RPMI8226 (cell line): ENCODE results near the gene COQ3.

Experiments used
- DNase-seq: peaks from one replicate; pipeline ENCODE4 v3.0.0-alpha.2; 2015

COQ3 gene, protein sequence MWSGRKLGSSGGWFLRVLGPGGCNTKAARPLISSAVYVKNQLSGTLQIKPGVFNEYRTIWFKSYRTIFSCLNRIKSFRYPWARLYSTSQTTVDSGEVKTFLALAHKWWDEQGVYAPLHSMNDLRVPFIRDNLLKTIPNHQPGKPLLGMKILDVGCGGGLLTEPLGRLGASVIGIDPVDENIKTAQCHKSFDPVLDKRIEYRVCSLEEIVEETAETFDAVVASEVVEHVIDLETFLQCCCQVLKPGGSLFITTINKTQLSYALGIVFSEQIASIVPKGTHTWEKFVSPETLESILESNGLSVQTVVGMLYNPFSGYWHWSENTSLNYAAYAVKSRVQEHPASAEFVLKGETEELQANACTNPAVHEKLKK

DNA sequence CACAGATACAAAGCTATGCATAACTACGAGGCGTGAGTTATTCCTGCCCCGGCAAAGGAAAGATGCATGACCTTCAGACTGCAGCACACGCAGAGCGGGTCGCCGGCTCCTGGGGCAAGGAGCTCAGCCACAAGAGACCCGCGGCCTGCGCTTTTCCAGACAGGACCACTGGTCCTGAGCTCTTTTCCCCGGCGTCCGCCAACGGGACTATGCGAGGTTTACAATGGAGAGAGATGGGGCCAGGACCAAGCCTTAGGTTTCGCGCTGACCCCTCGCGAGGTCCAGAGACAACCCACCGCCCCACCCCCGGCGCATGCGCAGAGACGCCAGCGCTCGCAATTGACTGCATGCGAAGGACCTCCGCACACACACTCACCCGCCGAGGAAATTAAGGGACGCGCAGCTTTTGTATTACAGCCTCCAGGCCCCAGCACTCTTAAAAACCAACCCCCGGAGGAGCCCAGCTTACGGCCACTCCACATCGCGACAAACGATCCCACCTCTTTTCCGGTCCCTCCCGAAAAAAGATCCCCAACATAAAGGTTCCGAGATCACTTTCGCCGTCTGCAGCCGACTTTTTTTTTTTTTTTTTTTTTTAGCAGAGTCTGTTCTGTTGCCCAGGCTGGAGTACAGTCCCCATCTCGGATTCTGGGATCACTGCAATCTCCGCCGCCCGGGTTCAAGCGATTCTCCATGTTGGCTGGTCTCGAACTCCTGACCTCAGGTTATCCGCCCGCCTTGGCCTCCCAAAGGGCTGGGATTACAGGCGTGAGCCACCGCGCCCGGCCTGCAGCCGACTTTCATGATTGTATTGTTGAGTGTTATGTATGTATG, at the start of gene COQ3:
COQ3 (minus strand) TSS at position 498 of the 834 bp plus-strand sequence; CDS start at position 482, 16 bp downstream.
- DNase-seq, result peak; percentile 61

DNA sequence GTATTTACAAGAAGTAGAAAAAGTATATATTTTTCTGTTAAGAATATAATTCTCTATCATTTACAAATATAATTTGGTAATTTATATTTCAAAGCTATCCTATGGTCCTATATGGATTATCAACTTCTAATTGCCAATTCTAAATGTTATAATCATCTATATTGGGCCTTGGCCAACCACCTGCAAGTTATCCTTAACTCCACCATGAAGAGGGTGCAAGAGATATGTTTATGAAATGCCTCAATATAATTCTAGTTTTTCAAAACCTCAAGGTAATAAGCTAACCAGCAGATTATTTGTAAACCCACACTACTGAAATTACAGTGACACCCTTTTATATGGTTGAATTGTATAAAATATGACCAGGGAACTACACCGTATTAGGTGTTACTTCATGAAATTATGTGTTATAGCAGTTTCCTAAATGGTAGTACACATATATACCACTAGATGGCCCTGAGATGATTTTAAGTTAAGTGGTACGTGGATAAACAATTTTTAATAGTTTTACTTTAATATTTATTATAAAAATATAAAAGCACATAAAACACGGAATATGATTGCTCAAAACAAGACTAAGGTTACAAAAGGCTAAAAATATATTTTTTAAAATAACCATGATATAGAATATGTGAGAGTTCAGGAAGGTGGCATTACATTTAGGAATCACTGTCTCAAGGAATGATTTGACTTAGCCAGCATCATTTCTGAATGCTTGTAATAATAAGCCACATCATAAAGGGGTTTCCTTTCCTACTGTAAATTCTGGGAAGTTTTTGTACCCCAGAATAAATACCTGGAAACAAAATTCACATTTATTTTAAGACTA, 40.9 kb upstream of the COQ3 start:
- peak; percentile 6 for DNase-seq

DNA sequence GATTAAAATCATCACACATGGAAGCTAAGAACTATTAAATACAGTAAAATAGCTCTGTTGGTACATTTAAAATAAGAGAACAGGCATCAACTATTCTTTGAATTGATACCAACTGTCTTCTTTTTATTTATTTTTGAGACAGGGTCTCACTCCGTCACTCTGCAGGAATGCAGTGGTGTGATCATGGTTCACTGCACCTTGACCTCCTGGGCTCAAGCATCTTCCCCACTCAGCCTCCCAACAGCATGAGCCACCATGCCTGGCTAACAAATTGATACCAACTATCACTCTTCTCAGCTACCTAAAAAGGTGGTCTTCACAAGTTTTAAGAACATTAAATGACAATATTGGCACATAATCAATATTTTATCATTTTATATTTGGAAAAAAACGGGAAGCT, 38.9 kb upstream of the COQ3 start:
- DNase-seq, result no peak

DNA sequence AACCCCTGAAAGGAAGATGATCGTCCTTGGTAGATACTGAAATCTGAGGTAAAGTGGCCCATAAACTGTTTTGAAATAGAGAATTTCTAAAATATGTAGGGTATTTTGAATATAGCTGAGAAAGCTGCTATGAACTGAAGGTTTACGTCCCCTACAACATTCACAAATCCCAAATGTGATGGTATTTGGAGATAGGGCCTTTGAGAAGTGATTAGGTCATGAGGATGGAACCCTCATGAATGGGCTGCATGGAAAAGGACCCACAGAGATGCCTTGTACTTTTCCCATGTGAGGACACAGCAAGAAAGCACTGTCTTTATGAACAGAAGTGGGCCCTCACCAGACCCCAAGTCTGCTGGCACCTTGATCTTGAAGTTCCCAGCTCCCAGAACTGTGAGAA, 37.9 kb upstream of the COQ3 start:
- DNase-seq, result no peak

DNA sequence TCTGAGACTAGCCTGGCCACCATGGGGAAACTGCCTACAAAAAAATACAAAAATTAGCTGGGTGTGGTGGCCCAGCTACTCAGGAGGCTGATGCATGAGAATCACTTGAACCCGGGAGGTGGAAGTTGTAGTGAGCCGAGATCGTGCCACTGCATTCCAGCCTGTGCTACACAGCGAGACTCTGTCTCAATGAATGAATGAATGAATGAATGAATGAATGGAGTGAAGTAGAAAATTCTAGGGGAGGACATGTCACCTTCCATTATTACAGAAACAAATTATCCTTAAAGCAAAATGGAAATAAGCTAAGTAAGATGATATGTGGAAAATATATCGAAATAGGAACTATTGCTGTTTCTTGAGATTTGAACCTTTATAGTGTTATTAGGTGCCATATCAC, 34.0 kb upstream of the COQ3 start:
- DNase-seq, result no peak

DNA sequence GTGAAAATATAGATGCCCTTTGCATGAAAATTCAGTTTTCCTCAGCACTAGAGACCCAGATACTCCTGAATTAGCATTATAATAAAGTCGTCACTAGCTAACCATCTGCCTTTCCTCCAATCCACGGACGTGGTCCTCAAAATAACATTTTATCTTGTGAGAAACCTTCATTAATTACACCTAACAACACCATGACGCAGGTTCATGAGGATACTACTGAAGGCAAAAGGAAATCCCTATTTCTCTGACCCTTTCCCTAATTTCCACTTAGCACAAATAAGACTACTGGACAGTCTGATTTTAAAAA, 32.4 kb upstream of the COQ3 start:
- DNase-seq, result no peak

DNA sequence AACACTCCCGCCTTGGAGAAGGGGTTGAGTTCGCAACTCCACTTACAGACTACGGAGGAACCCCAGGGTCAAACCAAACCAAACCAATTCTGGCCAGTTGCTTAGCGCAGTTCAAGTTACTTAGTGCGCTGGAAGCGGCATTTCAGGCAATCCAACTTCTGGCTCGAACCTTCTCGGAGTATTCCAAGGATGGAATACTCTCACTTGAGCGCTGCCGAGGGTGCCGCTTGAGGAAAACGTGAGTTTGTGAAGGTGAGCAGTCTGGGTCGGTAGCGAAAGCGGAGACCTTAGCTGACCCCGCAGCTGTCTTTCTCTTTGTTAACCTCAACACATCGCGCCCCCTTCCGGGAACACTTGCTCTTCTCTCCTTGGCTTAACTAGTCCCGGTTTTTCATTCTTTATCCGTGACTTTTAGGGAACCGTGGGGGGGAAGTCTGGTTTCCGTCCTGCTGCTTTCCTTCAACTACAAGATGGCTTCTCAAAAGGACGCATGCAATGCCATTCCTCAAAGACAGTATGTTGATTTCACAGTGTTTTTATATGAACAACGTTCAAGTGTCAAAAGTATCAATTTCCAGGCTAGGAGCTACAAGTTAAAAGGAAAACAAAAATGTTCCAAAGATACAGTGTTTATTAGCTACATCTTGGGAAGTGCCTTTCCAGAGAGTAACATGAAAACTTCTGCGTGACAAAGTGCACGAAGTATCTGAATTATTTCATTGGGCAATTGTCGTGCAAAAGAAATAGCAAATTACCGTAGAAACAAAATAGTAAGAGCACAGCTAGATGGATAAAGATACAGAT, 31.9 kb upstream of the COQ3 start:
- DNase-seq, result peak; percentile 84

DNA sequence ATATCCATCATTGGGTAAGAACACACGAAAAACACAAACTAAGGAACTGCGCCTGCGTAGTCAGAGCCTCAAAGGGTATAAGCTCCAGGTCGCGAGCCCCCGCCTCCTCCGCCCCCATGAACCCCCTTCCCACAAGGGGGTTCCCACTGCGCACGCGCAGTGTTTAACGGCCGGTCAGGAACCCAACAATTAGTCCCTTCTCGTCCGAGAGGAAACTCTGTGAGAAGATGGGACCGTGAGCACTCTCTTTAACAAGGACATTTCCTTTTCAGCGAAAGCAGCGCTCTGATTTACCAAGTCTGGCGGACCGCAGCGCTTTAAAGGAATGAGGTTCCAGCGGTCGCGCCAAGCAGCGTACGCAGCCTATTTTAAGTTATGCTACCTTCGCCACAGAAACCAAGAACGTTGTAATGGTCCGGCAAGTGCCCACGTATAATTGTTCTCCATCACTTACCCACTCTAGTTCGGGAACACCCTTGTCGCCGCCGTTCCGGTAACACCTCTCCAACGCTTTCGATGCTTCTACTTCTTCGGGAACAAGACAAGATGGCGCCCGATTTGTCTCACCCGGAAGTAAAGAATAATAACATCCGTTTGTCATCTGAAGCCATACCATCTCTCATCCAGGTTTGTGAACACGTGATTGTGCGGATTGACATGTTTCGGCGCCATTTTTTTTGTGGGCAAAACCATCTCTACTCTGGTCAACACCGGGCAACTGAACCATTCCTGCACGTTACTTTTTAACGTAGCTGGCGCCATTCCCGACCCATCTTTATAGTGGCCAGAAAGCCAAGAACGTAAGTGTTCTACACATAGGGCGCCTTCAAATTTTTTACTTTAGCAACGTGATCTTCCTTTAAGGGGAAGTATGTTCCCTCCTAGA, 31.0 kb upstream of the COQ3 start, which contains the start of gene PNISR:
PNISR (minus strand) TSS at position 548 of the 886 bp plus-strand sequence. CDS start 10,649 bp downstream, outside the sequence.
- peak; percentile 92 for DNase-seq

DNA sequence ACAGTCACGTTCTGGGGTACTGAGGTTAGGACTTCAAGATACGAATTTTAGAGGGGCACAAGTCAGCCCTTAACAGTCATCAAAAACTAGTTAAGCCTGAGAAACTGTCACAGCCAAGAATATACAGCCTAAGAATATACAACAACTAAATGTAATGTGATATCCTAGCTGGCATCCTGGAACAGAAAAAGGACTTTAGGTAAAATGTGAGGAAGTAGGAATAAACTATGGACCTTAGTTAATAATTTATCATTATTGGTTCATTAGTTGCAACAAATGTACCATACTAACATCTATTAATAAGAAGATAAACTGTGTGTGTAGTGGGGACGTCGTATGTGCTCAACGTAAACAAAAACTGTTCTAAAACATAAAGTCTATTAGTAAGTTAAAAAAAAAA, 30.0 kb upstream of the COQ3 start:
- no peak for DNase-seq

DNA sequence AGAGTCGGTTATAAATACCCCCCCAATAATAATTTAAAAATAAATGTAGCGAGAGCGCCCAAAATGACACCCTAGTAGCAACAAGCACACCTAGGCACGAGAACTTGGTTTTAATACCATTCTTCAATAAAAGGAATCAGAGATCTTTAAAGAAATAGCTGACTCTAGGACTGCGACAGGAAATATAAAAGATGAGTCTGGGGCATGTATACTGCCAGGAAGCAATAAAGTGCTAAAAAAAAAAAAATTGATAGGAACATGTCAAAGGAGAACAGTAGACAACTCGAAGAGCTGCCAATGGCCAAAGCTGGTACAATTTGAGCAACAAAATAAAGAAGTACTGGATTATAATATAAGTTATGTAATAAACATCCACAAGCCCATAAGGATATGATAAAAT, 28.9 kb upstream of the COQ3 start:
- no peak for DNase-seq

DNA sequence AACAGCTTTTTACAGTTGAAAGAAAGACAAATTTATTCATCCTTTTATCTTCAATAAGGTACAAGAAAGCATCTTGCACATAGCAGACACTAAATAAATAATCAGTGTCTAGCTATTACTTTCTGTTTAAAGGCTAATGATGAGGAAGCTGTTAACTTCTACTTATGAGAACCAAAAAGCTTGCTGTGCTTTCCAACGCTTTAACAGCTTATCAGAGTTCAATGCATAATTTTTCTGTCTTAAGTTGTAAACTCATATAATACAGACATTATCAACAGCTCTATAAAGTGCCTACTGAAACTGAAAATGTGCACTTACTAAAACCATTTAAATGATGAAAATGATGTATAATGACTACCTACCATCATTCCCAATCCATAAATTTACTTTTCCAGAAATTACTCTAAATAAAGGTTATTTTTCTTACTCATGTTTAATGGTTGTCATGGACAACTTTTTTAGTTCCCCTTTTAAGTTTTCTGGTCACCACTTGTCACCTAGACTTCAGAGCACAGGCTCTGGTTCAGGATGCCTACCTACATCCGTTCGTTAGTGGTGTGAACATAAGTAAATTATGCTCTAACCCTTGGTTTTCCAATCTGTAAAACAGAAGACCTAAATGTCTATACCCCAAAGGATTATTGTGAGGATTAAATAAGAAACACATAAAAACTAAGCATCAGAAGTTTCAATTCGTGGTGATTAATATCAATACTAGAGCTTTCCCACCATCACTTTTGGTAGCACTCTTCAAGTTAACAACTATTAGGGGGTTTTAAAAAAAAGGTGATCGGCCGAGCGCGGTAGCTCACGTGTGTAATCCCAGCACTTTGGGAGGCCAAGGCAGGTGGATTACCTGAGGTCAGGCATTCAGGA, 23.1 kb upstream of the COQ3 start:
- no peak for DNase-seq

DNA sequence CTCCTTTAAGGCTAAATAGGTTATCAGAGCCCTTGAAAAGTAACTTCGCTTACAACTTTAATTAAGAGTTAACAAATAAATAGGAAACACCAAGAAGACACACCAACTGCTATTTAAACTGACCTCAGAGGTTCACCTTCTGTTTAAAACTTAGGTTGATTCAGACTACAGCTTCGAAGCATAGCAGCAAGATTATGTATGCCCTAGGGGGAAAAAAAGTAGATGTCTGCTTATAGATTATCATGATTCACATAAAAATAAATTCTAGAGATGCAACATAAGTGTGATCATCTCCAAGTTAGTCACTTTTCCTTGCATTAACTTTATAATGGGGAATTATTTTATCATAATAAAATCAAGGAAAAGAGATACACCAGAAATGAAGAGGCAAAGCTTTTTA, 22.2 kb upstream of the COQ3 start:
- DNase-seq, result no peak

DNA sequence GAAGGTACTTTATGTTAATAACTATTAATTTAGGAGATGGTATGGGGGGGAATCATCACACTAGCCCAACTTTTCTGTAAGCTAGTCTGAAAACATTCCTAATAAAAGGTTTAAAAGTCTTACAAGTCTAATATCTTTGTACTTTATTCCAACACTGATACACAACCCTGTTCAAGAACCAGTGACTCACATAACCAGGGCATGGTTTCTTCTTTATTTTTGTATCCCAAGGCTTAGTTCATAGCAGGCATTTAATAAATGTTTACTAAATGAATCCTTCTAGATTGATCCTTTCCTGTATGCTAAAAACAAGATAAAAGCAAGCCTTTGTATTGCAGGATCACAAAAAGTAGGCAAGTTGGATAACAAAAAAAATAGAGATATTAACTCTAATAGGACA, 21.5 kb upstream of the COQ3 start:
- no peak for DNase-seq

DNA sequence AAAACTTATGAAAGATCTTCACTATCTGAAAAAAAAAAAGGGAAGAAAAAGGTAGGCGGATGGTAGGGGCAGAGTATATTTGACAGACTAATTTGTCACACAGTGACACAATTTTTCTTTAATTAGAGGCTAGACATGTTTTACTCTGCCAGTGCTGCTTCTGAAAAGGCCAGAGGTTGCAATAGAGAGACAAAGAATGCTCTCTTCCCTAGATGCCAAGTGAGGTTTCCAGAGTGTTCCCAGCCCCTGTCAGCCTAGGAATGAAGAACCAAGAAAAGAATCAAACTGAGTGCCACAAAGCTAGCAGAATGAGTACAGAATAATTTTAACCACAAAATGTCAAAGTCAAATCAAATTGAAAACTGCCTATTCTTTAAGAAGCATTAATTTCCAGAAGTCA, 18.1 kb upstream of the COQ3 start:
- no peak for DNase-seq

DNA sequence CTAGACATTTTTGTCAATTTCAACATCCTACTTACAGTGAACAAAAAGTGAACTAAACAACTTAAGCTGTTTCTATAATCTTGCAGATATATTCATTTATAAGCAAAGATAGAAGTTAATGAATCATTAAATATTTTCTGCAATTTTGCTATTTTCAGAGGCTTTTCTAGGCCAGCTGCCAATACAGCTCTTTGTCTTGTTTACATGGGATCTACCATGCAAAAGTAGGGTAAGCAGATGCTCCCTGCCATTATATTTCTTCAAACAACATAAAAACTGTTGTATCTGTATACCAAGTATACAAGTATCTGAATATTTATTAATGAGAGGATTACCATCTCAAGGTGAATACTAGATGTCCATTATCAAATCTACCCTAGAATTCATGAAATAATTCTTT, 15.7 kb upstream of the COQ3 start:
- DNase-seq, result no peak

DNA sequence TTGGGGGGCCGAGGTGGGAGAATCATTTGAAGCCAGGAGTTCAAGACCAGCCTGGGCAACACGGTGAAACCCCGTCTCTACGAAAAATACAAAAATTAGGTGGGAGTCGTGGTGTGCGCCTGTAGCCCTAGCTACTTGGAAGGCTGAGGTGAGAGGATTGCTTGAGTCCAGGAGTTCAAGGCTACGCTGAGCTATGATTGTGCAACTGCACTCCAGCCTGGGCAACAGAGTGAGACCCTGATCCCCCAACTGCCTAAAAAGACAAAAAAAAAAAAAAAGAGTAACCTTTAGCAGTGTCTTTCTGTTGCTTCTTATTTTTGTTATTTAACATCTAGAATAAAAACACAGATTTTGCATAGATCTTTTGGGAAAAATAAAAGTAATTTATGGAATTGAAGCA, 13.1 kb upstream of the COQ3 start:
- DNase-seq, result no peak

DNA sequence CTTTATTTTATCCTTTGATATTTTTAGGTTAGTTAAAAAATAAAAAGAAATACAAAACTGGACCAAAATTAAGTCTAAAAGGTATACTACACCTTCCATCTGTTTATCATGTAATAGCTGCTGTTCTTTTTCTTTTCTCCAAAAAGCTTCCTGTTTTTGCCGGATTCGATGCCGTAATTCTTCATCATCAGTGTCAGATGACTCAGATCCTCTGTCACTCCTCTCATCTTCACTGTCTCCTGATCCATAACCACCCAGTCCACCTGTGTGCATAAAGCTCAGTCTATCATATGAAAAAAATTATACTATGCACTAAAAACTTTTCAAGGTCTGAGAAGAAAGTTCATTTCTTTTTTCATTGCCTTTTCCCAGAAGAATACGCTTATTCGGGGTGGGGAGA, 8.5 kb upstream of the COQ3 start:
- no peak for DNase-seq

DNA sequence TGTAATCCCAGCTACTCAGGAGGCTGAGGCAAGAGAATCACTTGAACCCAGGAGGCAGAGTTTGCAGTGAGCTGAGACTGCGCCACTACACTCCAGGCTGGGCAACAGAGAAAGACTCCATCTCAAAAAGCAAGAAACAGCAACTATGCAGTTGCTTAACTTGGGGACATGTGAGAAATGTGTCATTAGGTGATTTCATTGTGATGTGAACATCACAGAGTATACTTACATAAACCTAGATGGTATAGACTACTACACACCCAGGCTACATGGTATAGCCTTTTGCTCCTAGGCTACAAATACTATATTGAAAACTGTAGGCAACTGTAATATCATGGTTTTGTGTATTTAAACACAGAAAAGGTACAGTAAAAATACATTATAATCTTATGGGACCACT, 3.3 kb upstream of the COQ3 start:
- DNase-seq, result no peak

DNA sequence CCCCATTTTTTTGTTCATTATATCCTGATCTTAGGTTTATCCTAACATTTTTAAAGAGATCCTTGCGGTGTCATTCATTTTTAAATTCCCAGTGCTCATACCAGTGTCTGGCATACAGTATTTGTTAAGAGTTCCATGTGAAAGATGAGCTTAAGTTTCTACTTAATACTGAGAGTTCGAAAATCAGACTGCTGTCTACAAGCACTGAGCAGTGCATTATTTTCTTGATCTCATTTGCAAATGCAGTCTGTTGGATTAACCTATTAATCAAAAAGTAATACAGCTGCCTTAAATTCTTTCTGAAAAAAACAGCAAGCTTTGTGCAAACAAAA, 663 bp downstream of the COQ3 start:
- no peak for DNase-seq

DNA sequence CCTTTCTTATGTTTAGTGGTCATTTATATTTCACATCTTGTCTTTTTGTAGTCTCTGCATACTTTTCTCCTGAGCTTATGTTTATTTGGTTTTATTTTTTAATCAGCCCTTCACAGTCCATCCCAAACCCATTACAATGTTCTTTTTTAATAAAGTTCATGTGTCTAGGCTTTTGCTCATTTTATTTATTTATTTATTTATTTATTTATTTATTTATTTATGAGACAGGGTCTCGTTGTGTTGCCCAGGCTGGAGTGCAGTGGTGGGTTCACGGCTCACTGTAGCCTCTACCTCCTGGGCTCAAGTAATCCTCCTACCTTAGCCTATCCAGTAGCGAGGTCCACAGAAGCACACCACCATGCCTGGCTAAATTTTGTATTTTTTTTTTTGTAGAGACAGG, 3.1 kb downstream of the COQ3 start:
- DNase-seq, result no peak

DNA sequence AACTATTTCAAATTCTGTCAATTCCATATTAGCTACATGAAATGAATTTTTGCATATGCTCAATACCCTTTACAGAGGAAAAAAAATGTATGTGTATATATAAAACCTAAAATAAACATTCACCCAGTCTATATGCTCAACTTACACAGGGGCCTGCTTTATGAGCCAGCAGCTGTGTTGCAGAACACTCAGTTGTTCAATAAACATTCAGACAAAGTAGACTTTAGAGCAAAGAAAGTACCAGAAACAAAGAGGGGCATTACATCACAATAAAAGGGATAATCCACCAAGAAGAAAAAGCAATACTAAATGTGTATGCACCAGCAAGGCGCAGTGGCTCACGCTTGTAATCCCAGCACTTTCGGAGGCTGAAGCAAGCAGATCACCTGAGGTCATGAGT, 9.5 kb downstream of the COQ3 start:
- DNase-seq, result no peak
